ENCODE data around the gene ICAM3.

DNA sequence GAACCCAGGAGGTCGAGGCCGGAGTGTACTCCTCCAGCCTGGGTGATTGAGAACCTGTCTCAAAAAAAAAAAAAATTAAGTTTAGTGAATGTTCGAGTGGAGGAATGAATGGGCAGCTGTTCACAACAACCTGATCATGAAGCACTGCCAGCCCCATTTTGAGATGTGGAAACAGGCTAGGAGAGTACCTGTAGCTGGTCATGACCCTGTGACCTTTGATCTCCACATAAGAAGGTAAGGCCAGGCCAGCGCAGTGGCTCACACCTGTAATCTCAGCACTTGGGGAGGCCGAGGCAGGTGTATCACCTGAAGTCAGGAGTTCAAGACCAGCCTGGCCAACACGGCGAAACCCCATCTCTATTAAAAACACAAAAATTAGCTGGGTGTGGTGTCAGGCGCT lies 13.7 kb downstream of the ICAM3 start:
- TF ChIP-seq, protein P1, sequence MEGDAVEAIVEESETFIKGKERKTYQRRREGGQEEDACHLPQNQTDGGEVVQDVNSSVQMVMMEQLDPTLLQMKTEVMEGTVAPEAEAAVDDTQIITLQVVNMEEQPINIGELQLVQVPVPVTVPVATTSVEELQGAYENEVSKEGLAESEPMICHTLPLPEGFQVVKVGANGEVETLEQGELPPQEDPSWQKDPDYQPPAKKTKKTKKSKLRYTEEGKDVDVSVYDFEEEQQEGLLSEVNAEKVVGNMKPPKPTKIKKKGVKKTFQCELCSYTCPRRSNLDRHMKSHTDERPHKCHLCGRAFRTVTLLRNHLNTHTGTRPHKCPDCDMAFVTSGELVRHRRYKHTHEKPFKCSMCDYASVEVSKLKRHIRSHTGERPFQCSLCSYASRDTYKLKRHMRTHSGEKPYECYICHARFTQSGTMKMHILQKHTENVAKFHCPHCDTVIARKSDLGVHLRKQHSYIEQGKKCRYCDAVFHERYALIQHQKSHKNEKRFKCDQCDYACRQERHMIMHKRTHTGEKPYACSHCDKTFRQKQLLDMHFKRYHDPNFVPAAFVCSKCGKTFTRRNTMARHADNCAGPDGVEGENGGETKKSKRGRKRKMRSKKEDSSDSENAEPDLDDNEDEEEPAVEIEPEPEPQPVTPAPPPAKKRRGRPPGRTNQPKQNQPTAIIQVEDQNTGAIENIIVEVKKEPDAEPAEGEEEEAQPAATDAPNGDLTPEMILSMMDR (optimal IDR thresholded peaks at IDR 0.05 in 1 of 3, IDR thresholded peaks at IDR 0.05 in 1 of 3, conservative IDR thresholded peaks at IDR 0.05 in 1 of 3; ENCODE audit: extremely low read depth in 1 of 3, insufficient read depth in 2 of 3, low read length in 3 of 3) = no peak
- no peak for TF ChIP-seq EZH2 (IDR thresholded peaks at IDR 0.05; ENCODE audit: low read length)

All from keratinocyte (primary cell).